Pancreas (tissue), 10 donors: Measurements from ENCODE around the gene PBX4. TPM values are rescaled to one million over a fixed set of nuclear protein-coding genes. Genes with fewer than 3 reads are reported as not detected.

Experiments used
- ATAC-seq, 4 donors: fragments of 200-7000 bp; cut with Tn5 transposase; one replicate each; pipeline versions ENCODE4 v1.8.0 to v1.9.1; 2020; ENCODE audit warnings: mild to moderate bottlenecking in 4 of 4, moderate library complexity in 4 of 4
- DNase-seq, 6 donors: peaks; one replicate each; pipeline ENCODE4 v3.0.0-alpha.2; 2020
- FAIRE-seq: peaks from 2 replicates; lab custom pipeline; 2012; peaks lifted over from hg19 to GRCh38; lab: Jason Lieb, UNC
- H3K27ac ChIP-seq, 4 donors: fragments of 200-600 bp; sonication (generic); 1 replicate in 3 of 4; 2 replicates in 1 of 4; pipeline versions ENCODE4 v1.5.0 to v1.8.0; 2020
- H3K27me3 ChIP-seq, 4 donors: fragments of 200-600 bp; one replicate each; pipeline ENCODE4 v1.8.0; 2021
- H3K36me3 ChIP-seq, 3 donors: fragments of 200-600 bp; sonication (generic) in 1 of 3; one replicate each; pipeline versions ENCODE4 v1.5.0 to v1.8.0; 2020 to 2021
- H3K4me1 ChIP-seq, 3 donors: fragments of 200-600 bp; one replicate each; pipeline ENCODE4 v1.8.0; 2021
- H3K4me3 ChIP-seq, 4 donors: fragments of 200-600 bp; sonication (generic) in 2 of 4; one replicate each; pipeline versions ENCODE4 v1.5.0 to v1.8.0; 2020 to 2021
- H3K9me3 ChIP-seq, 4 donors: fragments of 200-600 bp; one replicate each; pipeline ENCODE4 v1.8.0; 2021
- WGBS, 2 donors: extraction: QIAGEN DNeasy Blood & Tissue Kit; methylation state at CpG; one replicate each; pipeline ENCODE4 v1.1.7; 2013; 5-methylcytosine and 5-hydroxymethylcytosine counted together
- intact Hi-C, 3 donors: fragments of 100-400 bp; cut with DNase I; formaldehyde crosslinking; loops; one replicate each; pipeline versions ENCODE4 v1.11.1 to v1.14.2; 2022
- polyA plus RNA-seq, 2 donors: library from polyadenylated mRNA; stranded (reverse); fragments of 200-250 nt; gene quantifications; one replicate each; pipeline ENCODE4 v1.2.3, GENCODE V29; 2013
- total RNA-seq, 6 donors: library from RNA; stranded (reverse); fragmentation: NEBNext Ultra II Directional in 4 of 6; extraction: Animal tissue kit (Norgen Biotek cat#: 25700) in 4 of 6; gene quantifications; one replicate each; pipeline versions ENCODE4 v1.2.1 to v1.2.4, GENCODE V29; 2021 to 2023
- TF ChIP-seq, protein P1 (sequence below), 4 donors: fragments of 200-600 bp; sonication (generic) in 3 of 4; IDR thresholded peaks; one replicate each; pipeline versions ENCODE4 v1.5.0 to v1.8.0; 2021; ENCODE audit warnings: antibody characterized with exemption in 4 of 4
- donor health status: healthy with polysubstance abuse.
- donor health status: DM: no; HTN: no; CAD: no; lungs with moderate emphysema.
- donor health status: DM: no; HTN: no; CAD: no.
- donor health status: control.
- donor health status: control.
- donor health status: Bipolar disorder and iron deficiency.
- donor health status: DM: yes; HTN: yes; CAD: no.
- donor health status: DM: no; HTN: no; CAD: no.
- donor health status: DM: no; HTN: no; CAD: no.
- donor health status: DM: yes; HTN: yes; CAD: no.

Gene PBX4
- total and polyA plus RNA-seq, 8 donors: 0.18 to 4.0 (median 0.49) TPM

DNA sequence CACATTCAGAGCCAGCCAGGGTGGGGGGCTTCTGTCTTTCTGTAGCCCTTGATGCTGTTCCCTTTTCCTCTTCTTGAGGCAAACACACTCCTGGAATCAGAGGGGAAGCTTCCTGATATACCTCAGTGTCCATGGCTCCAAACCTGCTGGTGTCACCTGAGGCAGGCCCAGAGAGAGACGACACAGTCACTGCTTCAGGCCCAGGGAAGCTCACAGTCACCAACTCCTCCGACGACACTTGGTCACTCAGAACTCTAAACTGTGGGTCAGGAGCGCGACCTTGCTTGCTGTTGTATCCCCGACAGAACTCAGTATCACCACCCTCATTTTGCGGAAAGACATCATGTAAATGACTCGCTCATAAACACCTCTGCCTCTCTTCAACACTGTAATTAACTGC is 43.9 kb upstream of the PBX4 start:
- Histone ChIP-seq H3K27me3 (no peaks in the 10 kb centered on the region), H3K4me1 (peaks cover 0 to 15% (median 0%) of the 10 kb centered on the region in 3 donors), H3K36me3 (peaks cover 0 to 20% (median 11%) of the 10 kb centered on the region in 3 donors), H3K4me3 (peak overlapping the region in 2 of 4 donors; percentile 97 to 100), H3K27ac (no peak overlapping the region), H3K9me3 (no peaks in the 10 kb centered on the region)
- no peak for FAIRE-seq
- DNase-seq: peak in 1 of 6 donors; percentile 27
- intact Hi-C loops: no loop called here
- TF ChIP-seq, protein P1, sequence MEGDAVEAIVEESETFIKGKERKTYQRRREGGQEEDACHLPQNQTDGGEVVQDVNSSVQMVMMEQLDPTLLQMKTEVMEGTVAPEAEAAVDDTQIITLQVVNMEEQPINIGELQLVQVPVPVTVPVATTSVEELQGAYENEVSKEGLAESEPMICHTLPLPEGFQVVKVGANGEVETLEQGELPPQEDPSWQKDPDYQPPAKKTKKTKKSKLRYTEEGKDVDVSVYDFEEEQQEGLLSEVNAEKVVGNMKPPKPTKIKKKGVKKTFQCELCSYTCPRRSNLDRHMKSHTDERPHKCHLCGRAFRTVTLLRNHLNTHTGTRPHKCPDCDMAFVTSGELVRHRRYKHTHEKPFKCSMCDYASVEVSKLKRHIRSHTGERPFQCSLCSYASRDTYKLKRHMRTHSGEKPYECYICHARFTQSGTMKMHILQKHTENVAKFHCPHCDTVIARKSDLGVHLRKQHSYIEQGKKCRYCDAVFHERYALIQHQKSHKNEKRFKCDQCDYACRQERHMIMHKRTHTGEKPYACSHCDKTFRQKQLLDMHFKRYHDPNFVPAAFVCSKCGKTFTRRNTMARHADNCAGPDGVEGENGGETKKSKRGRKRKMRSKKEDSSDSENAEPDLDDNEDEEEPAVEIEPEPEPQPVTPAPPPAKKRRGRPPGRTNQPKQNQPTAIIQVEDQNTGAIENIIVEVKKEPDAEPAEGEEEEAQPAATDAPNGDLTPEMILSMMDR (IDR thresholded peaks at IDR 0.05): no peak
- 65 to 74% methylated on average over 8 of the region's 8 CpGs for WGBS, 2 donors
- no peak for ATAC-seq

DNA sequence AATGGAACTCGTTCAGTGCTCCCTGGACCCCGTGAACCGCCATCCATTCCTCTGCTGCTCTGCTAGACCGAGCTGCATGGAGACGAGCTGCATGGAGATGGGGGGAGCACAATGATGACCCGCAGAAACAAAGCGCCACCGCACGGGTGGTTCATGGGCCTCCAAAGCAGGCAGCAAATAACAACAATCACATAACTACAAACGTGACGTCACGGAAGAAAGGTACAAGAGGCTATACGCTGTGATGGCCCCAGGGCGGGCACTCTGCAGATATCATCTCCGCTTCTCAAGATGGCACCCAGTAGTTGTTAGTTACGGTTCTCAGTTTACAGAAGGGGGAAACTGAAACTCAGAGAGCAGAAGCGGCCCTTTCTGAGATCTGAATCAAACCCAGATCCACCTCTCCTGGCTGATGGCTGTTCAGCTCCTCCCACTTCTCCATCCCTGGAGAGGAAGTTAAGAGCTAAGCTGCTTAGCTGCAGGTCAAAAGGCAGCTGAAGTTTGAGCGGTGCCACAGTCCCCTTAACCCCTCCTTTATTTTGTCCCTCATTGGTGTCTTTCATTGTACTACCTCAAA is 43.3 kb upstream of the PBX4 start:
- peak overlapping the region in 1 of 4 donors; percentile 100 for H3K4me3 ChIP-seq
- no peak overlapping the region for H3K27ac ChIP-seq

DNA sequence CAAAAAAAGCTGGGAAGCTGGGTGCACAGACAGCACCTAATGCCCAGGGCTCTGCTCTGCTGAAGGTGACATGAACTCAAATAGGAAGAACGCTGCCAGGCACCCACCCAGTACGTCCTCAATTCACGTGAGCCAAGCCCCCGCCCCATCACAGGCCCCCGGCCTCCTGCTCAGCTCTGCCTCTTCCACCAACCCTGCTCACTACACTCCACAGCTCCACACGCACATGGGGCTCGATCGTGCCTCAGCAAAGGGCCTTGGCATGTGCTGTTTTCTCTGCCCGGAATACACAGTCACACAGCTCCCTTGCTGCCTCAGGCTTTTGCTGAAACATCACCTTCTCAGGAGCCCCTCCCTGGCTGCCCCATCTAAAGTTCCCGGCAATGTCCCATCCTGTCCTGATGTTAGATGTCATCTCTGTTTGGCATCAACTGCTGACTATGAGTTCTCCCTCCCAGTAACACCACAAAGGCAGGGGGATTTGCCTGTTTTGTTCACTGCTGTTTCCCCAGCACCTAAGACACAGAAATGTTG is 42.7 kb upstream of the PBX4 start:
- TF ChIP-seq, protein P1 (IDR thresholded peaks at IDR 0.05): no peak
- peaks cover 3 to 31% (median 20%) of the 10 kb centered on the region in 3 donors for H3K36me3 ChIP-seq
- H3K4me3 ChIP-seq: no peak overlapping the region
- ATAC-seq (no peak), DNase-seq (peak in 1 of 6 donors; percentile 45), FAIRE-seq (no peak)
- no peak overlapping the region for H3K27ac ChIP-seq
- intact Hi-C loops: no loop called here
- no peaks in the 10 kb centered on the region for H3K9me3 ChIP-seq
- H3K4me1 ChIP-seq: peaks cover 0 to 15% (median 0%) of the 10 kb centered on the region in 3 donors
- WGBS, 2 donors: 87 to 91% methylated on average over 10 of the region's 10 CpGs
- H3K27me3 ChIP-seq: no peaks in the 10 kb centered on the region

More for the DNA sequence above, 43.3 kb upstream of the PBX4 start:
- WGBS, 2 donors: 72 to 73% methylated on average over 18 of the region's 18 CpGs
- peak in 1 of 6 donors; percentile 33 for DNase-seq
- no peak for FAIRE-seq
- Histone ChIP-seq H3K4me1 (peaks cover 0 to 15% (median 0%) of the 10 kb centered on the region in 3 donors), H3K9me3 (no peaks in the 10 kb centered on the region), H3K27me3 (no peaks in the 10 kb centered on the region), H3K36me3 (peaks cover 1 to 26% (median 15%) of the 10 kb centered on the region in 3 donors)
- ATAC-seq: no peak
- TF ChIP-seq, protein P1 (IDR thresholded peaks at IDR 0.05): no peak
- intact Hi-C loops: no loop called here

DNA sequence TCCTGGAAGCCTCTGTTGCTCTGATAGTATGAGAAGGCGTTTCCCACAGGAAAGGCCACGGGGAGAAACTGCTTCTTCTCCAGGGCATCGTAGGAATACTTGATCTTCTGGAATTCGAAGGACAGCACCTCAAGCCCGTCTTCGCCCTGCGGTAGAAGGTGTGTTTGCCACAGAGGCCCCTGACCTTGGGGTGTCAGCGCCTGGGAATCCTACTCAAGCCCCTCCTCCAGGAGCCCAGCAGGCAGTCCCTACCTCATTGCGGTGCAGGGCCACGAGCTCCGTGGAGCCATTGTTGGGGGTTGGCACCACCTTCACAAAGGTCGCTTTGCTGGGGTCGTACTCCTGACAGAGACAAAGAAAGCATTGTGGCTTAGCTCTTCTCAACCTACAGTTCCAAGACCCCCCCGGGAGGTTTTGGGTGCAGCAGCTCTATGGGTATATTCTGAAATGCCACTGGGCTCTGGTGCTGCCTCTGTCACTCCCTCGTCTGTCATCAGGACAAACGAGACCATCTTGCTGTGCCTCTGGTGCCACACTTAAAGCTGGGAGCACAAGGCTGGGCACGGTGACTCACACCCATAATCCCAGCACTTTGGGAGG is 41.3 kb upstream of the PBX4 start:
- ATAC-seq (no peak), FAIRE-seq (no peak), DNase-seq (peak in 1 of 6 donors; percentile 54)
- no peaks in the 10 kb centered on the region for H3K27me3 ChIP-seq
- TF ChIP-seq, protein P1 (IDR thresholded peaks at IDR 0.05): no peak
- intact Hi-C loops: no loop called here
- H3K4me3 ChIP-seq: no peak overlapping the region
- no peak overlapping the region for H3K27ac ChIP-seq
- H3K4me1 ChIP-seq: peaks cover 0 to 15% (median 0%) of the 10 kb centered on the region in 3 donors
- no peaks in the 10 kb centered on the region for H3K9me3 ChIP-seq
- WGBS, 2 donors: 66 to 73% methylated on average over 17 of the region's 17 CpGs
- H3K36me3 ChIP-seq: peaks cover 8 to 46% (median 33%) of the 10 kb centered on the region in 3 donors
